SK-N-SH treated with all-trans-retinoic acid at 6 μM for 48 hours (cell line): ENCODE measurements around the gene TBC1D4.

Experiments
- ARNTL ChIP-seq: fragments of 450-650 bp; formaldehyde crosslinking; IDR thresholded peaks from 2 replicates; pipeline ENCODE4 v1.5.0; 2020; ENCODE audit warnings: low read depth, mild to moderate bottlenecking, moderate library complexity, borderline replicate concordance
- BACH2 ChIP-seq: fragments of 250-450 bp; sonication (Bioruptor Pico); IDR thresholded peaks from 2 replicates; pipeline ENCODE4 v1.9.0; 2021; ENCODE audit warnings: mild to moderate bottlenecking, borderline replicate concordance
- ZFP30 ChIP-seq: fragments of 450-650 bp; formaldehyde crosslinking; IDR thresholded peaks from 2 replicates; pipeline ENCODE4 v1.5.0; 2022; ENCODE audit warnings: mild to moderate bottlenecking, moderate library complexity
- TF ChIP-seq, protein P1 (sequence below): fragments of 250-450 bp; sonication (Bioruptor Pico); IDR thresholded peaks from 2 replicates; pipeline ENCODE4 v1.8.0; 2020; ENCODE audit warnings: mild to moderate bottlenecking, moderate library complexity, borderline replicate concordance
- TF ChIP-seq, protein P2 (sequence below): fragments of 250-450 bp; sonication (Bioruptor Pico); IDR thresholded peaks from 2 replicates; pipeline ENCODE4 v1.5.1; 2021; ENCODE audit warnings: mild to moderate bottlenecking, moderate library complexity

DNA sequence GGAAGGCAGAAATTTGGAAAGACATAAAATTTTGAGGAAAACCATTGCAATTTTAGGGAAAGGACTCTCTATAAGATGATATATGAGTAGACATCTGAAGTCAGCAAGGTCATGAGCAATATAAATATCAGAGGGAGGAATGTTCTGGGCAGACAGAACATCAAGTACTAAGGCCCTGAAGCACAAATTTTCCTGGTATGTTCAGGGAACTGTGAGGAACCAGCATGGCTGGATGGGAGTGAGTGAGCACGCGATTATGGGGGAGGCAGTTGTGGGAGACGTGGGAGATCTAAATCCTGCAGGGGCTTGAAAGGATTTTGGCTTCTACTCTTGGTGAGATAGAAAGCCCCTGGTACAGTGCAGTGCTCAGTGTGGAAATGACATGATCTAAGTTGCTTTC, 112.0 kb downstream of the TBC1D4 start:
- TF ChIP-seq ZFP30 (CRISPR knock-in tag) (no peak), BACH2 (CRISPR knock-in tag) (no peak), ARNTL (CRISPR knock-in tag) (no peak)
- TF ChIP-seq, protein P1, sequence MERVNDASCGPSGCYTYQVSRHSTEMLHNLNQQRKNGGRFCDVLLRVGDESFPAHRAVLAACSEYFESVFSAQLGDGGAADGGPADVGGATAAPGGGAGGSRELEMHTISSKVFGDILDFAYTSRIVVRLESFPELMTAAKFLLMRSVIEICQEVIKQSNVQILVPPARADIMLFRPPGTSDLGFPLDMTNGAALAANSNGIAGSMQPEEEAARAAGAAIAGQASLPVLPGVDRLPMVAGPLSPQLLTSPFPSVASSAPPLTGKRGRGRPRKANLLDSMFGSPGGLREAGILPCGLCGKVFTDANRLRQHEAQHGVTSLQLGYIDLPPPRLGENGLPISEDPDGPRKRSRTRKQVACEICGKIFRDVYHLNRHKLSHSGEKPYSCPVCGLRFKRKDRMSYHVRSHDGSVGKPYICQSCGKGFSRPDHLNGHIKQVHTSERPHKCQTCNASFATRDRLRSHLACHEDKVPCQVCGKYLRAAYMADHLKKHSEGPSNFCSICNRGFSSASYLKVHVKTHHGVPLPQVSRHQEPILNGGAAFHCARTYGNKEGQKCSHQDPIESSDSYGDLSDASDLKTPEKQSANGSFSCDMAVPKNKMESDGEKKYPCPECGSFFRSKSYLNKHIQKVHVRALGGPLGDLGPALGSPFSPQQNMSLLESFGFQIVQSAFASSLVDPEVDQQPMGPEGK (CRISPR knock-in tag): no peak
- TF ChIP-seq, protein P2, sequence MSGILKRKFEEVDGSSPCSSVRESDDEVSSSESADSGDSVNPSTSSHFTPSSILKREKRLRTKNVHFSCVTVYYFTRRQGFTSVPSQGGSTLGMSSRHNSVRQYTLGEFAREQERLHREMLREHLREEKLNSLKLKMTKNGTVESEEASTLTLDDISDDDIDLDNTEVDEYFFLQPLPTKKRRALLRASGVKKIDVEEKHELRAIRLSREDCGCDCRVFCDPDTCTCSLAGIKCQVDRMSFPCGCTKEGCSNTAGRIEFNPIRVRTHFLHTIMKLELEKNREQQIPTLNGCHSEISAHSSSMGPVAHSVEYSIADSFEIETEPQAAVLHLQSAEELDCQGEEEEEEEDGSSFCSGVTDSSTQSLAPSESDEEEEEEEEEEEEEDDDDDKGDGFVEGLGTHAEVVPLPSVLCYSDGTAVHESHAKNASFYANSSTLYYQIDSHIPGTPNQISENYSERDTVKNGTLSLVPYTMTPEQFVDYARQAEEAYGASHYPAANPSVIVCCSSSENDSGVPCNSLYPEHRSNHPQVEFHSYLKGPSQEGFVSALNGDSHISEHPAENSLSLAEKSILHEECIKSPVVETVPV: no peak
